Measurements from ENCODE around the gene TBPL1. TPM values are rescaled to one million over a fixed set of nuclear protein-coding genes. Genes with fewer than 3 reads are reported as not detected.

The TBPL1 gene
- total RNA-seq, 4 donors from 2014 or later, result 4.5 to 8.0 (median 6.0) TPM

DNA sequence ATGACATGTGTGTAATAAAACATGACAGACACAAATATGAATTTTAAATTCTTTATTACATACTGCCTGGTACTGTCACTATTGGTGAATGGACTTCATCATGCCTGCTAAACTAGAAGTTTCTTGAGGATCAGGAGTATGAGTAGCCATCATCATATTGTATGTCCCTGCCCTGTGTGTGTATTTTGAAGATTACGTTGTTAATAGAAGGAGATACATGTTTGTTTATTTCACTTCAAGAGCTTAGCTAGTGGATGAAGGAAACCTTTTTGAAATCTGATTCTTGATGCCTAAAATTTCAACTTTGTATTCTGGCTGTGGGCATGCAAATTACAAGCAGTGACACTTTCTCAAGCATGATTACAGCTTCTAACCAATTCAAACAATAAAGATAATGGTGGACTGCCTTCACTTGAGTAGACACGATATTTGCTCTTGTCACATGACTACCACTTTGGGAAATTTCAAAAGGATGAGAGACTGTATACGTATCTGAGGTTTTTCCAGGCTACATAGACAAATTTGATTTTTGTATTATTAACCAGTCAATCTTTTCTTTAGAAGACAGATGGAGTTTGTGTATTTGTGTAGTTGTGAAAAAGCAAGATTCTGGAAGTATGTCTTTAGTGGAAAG lies 3.5 kb downstream of the TBPL1 start:
- TF ChIP-seq, protein P1, sequence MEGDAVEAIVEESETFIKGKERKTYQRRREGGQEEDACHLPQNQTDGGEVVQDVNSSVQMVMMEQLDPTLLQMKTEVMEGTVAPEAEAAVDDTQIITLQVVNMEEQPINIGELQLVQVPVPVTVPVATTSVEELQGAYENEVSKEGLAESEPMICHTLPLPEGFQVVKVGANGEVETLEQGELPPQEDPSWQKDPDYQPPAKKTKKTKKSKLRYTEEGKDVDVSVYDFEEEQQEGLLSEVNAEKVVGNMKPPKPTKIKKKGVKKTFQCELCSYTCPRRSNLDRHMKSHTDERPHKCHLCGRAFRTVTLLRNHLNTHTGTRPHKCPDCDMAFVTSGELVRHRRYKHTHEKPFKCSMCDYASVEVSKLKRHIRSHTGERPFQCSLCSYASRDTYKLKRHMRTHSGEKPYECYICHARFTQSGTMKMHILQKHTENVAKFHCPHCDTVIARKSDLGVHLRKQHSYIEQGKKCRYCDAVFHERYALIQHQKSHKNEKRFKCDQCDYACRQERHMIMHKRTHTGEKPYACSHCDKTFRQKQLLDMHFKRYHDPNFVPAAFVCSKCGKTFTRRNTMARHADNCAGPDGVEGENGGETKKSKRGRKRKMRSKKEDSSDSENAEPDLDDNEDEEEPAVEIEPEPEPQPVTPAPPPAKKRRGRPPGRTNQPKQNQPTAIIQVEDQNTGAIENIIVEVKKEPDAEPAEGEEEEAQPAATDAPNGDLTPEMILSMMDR (IDR thresholded peaks at IDR 0.05; ENCODE audit: low read depth), result no peak

DNA sequence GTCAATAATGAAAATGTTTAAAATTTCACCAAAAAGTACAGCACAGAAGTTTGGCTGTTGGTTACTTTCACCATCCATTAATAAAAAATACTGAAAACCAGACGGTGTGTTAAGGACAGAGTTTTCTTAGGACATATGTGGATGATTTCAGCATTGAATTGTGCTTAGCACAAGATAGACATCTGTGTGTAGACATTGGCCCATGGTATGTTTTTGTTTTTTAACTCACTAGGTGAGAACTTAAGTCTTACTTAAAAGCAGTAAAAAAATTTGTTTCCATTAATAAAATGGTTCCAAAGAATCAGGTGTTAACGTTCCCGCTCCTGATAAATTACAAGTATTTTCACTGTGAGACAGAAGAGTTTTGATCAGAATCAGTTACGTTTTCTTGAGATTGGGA lies 4.2 kb downstream of the TBPL1 start:
- TF ChIP-seq, protein P1 (IDR thresholded peaks at IDR 0.05; ENCODE audit: low read depth), result no peak

DNA sequence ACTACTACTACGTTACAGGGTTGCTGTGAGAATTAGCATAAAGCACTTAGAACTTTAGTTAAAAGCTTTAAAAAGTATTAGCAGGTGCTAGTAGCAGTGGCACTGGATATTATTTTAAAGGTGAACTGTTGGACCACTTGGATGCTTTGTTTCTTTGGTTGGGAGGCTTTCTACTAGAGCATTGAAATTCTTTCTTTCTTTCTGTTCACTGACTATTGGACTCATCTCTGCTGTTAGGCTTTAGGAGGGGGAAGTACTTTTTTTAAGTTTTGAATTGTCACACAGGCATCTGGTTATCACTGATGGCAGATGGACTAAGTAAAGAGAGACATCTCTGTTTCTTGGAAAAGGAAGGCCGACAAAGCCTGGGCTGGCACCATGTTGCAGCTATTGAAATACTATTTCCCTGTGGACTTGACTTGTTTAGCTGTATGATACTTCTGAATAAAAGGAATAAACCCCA lies 4.8 kb downstream of the TBPL1 start:
- TF ChIP-seq, protein P1 (IDR thresholded peaks at IDR 0.05; ENCODE audit: low read depth), result no peak

DNA sequence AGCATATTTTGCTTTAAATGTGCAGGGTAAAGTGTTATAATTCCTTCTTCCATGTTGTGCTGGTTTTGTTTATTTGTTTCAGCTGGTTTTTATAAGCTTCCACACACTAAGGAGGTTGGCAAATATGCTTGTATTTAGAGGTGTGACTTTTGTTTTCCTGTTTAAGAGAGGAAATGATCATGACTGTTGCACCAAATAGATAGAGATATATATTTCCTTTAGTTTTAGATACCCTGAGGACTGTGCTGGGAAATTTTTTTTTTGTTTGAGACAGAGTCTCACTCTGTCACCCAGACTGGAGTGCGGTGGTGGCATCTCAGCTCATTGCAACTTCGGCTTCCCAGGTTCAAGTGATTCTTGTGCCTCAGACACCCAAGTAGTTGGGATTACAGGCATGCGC lies 5.8 kb downstream of the TBPL1 start:
- TF ChIP-seq, protein P1 (IDR thresholded peaks at IDR 0.05; ENCODE audit: low read depth), result no peak

DNA sequence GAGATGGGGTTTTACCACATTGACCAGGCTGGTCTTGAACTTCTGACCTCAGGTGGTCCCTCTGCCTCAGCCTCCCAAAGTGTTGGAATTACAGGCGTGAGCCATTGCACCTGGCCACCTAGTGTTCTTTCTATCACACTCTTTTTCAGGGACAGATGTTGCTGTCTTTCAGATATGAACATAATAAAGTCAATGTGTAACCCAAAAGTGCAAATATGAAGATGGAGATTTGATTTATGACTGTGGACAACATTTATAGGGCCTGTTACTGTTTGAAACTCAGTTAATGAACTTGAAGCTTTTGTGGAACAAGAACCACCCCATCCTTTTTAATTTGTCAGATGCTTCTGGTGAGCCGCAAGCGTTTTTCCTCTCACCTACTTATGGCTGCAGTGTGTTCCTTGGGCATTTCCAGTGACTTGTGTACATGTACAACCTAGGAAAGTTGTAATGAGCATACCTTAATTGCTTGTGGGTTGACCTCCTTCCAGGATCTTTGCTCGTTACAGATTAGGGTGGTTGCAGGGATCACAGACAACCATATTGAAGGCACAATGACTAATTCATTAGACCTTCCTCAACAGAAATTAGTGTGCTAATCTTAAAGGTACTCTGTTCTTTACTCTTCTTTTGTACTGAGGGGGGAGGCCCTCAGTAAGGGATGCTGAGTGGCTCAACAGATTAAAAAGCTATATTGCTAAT lies 6.8 kb downstream of the TBPL1 start:
- TF ChIP-seq, protein P1 (IDR thresholded peaks at IDR 0.05; ENCODE audit: low read depth), result no peak

DNA sequence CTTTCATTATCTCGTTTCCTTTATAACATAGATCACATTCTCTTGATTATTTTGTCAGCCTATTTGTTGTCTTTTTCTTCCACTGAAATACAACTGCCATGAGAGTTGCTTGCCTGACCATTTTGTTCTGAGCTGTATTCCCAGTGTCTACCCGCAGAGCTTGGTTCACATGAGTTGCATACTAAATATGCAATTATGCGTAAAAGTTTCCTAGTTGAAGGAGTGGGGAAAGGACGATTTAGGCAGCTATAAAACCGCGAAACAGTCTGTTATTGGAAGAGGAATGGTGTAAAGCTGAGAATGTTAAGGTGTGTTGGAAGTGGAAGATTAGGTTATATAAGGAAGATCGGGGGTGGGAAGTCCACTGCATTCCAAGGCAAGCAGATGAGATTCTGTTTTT lies 8.8 kb downstream of the TBPL1 start:
- TF ChIP-seq, protein P1 (IDR thresholded peaks at IDR 0.05; ENCODE audit: low read depth), result no peak

DNA sequence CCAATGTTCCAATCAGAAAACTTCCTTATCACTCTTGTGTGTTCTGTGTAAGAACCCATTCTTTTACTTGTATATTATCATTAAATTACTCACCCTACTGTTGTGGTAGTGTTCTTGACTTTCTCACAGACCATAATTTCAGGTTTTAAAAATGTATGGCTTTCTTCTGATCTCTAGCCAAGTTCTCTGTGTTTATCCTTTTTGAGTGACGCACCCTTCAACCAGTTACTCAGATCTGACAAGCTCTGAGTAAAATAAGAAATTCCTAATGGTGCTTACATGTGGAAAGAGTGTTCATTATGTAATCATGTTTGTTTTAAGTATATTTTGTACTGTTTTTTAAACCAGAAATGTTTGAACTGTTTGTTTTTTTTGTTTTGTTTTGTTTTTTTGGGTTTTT lies 11.0 kb downstream of the TBPL1 start:
- TF ChIP-seq, protein P1 (IDR thresholded peaks at IDR 0.05; ENCODE audit: low read depth), result no peak
